Ishikawa (cell line): ENCODE results near the gene RAP1GAP2.

ENCODE experiments used
- CEBPB ChIP-seq: IDR thresholded peaks from 2 replicates; pipeline ENCODE4 v1.6.1; 2012
- CREB1 ChIP-seq: IDR thresholded peaks from 2 replicates; pipeline ENCODE4 v1.6.1; 2012; ENCODE audit warnings: low read depth
- EGR1 ChIP-seq: IDR thresholded peaks from 2 replicates; pipeline ENCODE4 v1.6.1; 2012
- EP300 ChIP-seq: IDR thresholded peaks from 2 replicates; pipeline ENCODE4 v1.6.1; 2012; ENCODE audit warnings: borderline replicate concordance
- FOXM1 ChIP-seq: IDR thresholded peaks from 2 replicates; pipeline ENCODE4 v1.6.1; 2012; ENCODE audit warnings: low read depth, borderline replicate concordance
- NFIC ChIP-seq: IDR thresholded peaks from 2 replicates; pipeline ENCODE4 v1.6.1; 2012
- RAD21 ChIP-seq: IDR thresholded peaks from 2 replicates; pipeline ENCODE4 v1.6.1; 2012; ENCODE audit warnings: low read depth
- TAF1 ChIP-seq: IDR thresholded peaks from 2 replicates; pipeline ENCODE4 v1.6.1; 2012; ENCODE audit warnings: low read depth, mild to moderate bottlenecking
- TCF12 ChIP-seq: IDR thresholded peaks from 2 replicates; pipeline ENCODE4 v1.6.1; 2012; ENCODE audit warnings: low read depth
- TEAD4 ChIP-seq: IDR thresholded peaks from 2 replicates; pipeline ENCODE4 v1.6.1; 2012
- YY1 ChIP-seq: IDR thresholded peaks from 2 replicates; pipeline ENCODE4 v1.6.1; 2012; ENCODE audit warnings: low read depth
- ZBTB7A ChIP-seq: IDR thresholded peaks from 2 replicates; pipeline ENCODE4 v1.6.1; 2012; ENCODE audit warnings: low read depth
- TF ChIP-seq, protein P1 (sequence below): IDR thresholded peaks from 2 replicates; pipeline ENCODE4 v1.6.1; 2012
- TF ChIP-seq, protein P2 (sequence below): IDR thresholded peaks from 2 replicates; pipeline ENCODE4 v1.6.1; 2012; ENCODE audit warnings: low read depth, mild to moderate bottlenecking
- TF ChIP-seq, protein P3 (sequence below): IDR thresholded peaks from 2 replicates; pipeline ENCODE4 v1.6.1; 2012

The RAP1GAP2 gene

DNA sequence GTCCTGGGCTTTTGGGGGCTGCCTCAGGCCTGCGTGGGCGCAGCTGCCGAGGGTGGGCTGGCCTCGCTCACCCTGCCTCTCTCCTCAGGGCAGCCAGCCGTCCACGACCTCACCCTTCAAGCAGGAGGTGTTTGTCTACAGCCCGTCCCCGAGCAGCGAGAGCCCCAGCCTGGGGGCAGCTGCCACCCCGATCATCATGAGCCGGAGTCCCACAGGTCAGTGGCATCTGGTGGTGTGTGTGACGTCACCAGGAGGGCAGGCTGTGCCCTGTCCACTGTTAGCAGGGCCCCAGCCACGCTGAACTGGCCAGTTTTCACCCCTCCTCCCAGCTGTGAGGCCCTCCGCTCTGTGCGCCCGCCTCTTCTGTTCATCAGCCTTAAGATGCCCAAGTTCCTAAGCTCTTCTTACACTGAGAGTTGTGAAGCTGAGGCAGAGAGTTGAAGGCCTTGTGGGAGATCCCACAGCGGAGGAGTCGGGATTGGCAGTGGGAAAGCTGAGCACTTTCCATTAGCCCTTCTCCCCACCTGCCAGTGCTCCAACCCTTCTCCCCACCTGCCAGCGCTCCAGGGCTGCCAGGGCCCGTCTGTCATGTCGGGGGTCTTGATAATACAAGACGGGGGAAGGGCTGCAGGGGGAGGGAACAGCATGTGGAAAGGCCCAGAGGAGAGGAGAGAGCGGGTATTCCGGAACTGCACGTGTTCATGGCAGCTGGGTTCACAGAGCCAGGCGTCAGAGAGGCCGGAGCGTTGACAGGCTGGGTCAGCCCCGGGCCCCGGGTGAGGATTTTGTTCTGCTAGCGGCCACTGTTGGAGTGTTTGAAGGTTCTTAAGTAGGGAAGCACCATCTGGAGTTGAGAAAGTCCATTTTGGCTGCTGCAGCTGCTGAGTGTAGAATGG lies 230.9 kb downstream of the RAP1GAP2 start:
- TF ChIP-seq TCF12 (no peak), TAF1 (no peak), ZBTB7A (no peak), EGR1 (no peak), CREB1 (no peak), EP300 (no peak), NFIC (no peak), RAD21 (no peak), FOXM1 (no peak), TEAD4 (no peak), YY1 (no peak), CEBPB (no peak)
- TF ChIP-seq, protein P1, sequence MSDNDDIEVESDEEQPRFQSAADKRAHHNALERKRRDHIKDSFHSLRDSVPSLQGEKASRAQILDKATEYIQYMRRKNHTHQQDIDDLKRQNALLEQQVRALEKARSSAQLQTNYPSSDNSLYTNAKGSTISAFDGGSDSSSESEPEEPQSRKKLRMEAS: no peak
- TF ChIP-seq, protein P2, sequence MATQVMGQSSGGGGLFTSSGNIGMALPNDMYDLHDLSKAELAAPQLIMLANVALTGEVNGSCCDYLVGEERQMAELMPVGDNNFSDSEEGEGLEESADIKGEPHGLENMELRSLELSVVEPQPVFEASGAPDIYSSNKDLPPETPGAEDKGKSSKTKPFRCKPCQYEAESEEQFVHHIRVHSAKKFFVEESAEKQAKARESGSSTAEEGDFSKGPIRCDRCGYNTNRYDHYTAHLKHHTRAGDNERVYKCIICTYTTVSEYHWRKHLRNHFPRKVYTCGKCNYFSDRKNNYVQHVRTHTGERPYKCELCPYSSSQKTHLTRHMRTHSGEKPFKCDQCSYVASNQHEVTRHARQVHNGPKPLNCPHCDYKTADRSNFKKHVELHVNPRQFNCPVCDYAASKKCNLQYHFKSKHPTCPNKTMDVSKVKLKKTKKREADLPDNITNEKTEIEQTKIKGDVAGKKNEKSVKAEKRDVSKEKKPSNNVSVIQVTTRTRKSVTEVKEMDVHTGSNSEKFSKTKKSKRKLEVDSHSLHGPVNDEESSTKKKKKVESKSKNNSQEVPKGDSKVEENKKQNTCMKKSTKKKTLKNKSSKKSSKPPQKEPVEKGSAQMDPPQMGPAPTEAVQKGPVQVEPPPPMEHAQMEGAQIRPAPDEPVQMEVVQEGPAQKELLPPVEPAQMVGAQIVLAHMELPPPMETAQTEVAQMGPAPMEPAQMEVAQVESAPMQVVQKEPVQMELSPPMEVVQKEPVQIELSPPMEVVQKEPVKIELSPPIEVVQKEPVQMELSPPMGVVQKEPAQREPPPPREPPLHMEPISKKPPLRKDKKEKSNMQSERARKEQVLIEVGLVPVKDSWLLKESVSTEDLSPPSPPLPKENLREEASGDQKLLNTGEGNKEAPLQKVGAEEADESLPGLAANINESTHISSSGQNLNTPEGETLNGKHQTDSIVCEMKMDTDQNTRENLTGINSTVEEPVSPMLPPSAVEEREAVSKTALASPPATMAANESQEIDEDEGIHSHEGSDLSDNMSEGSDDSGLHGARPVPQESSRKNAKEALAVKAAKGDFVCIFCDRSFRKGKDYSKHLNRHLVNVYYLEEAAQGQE: no peak
- TF ChIP-seq, protein P3, sequence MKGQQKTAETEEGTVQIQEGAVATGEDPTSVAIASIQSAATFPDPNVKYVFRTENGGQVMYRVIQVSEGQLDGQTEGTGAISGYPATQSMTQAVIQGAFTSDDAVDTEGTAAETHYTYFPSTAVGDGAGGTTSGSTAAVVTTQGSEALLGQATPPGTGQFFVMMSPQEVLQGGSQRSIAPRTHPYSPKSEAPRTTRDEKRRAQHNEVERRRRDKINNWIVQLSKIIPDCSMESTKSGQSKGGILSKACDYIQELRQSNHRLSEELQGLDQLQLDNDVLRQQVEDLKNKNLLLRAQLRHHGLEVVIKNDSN: no peak

DNA sequence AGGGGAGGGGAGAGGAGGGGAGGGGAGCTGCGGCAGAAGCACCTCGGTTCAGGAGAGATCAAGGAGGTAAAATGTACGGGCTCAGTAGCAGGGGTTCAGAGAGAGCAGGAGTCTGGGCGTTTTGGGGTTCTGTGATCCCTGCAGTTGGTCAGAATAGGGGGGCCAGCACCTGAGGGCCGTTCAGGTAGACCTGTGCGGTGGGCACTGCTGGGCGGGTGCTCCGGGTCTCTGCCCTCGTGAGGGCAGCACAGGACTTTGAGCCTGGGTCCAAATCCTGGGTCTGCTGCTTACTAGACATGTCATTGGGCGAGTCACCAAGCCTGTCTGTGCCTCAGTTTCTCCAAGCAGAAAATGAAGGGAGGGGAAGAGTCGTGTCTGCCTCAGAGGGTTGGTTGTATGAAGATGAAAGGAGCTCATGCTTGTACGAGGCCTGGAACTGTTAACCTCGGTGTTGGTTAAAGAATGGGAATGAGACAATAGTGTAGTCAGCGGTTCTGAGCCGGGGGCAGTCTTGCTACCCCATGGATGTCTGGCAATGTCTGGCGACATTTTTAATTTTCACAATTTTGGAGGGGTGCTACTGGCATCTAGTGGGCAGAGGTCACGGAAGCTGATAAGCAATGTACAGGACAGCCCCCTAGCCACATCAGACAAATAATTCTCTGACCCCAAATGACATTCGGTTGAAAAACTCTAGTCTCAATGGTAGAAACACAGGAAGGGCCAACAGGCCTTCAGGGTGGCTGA lies 231.7 kb downstream of the RAP1GAP2 start:
- TF ChIP-seq NFIC (no peak), TEAD4 (no peak), YY1 (no peak), FOXM1 (no peak), TAF1 (no peak), CREB1 (no peak), EP300 (no peak), CEBPB (no peak), EGR1 (no peak), ZBTB7A (no peak), RAD21 (no peak)
- TF ChIP-seq, protein P3: no peak
- TF ChIP-seq, protein P1: no peak

DNA sequence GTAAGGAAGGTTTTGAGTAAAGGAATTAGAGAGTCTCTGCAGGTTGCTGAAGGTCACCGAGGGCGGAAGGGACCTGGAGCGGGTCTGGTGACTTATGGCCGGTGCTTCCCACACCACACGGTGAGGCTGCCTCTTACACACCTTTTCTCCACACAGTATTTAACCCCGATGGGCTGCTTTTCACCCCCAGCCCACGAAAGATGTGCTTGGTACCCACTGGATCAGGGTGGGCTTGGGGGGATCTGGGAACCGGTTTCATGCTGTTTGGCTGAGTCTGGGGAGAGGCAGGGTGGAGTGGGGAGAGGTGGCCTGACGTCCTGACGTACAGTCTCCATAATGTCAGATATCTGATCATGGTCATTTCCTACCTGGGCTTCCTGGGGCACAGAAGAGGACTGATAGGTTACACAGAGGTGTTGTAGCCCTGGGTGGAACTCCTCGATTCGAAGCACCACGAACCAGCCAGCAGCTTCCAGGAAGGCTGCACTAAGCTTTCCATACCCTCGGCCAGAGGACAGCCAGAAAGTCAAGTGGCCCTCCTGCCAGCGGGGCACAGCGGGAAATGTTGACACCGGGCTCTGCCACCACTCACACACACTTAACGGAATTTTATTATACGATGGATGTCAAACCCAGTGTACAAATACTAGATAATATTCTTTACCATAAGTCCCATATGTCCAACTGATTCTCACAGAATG lies 233.1 kb downstream of the RAP1GAP2 start:
- TF ChIP-seq ZBTB7A: no peak
- TF ChIP-seq, protein P1: no peak
- TF ChIP-seq TEAD4: no peak
- no peak for TF ChIP-seq CEBPB
- no peak for TF ChIP-seq TCF12

DNA sequence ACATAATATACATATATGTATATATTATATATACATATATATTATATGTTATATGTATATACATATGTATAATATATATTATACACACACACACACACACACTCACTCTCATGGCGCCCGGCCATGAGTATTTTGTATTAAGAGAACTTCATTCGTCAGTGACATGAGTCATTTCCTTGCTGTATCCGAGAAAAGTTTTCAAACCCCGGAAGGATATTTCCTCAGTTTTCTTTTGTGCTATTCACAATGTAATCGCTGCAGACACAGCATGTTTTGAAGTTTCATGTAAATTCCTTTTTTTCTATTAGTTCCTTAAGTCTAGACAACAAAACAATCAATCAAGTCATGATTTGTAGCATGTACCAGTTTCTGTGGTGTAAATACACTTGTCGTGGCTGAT lies 233.9 kb downstream of the RAP1GAP2 start:
- TF ChIP-seq TAF1 (no peak), TEAD4 (no peak), FOXM1 (no peak), CEBPB (no peak), EP300 (no peak), TCF12 (no peak), YY1 (no peak), RAD21 (no peak), NFIC (no peak), CREB1 (no peak)

DNA sequence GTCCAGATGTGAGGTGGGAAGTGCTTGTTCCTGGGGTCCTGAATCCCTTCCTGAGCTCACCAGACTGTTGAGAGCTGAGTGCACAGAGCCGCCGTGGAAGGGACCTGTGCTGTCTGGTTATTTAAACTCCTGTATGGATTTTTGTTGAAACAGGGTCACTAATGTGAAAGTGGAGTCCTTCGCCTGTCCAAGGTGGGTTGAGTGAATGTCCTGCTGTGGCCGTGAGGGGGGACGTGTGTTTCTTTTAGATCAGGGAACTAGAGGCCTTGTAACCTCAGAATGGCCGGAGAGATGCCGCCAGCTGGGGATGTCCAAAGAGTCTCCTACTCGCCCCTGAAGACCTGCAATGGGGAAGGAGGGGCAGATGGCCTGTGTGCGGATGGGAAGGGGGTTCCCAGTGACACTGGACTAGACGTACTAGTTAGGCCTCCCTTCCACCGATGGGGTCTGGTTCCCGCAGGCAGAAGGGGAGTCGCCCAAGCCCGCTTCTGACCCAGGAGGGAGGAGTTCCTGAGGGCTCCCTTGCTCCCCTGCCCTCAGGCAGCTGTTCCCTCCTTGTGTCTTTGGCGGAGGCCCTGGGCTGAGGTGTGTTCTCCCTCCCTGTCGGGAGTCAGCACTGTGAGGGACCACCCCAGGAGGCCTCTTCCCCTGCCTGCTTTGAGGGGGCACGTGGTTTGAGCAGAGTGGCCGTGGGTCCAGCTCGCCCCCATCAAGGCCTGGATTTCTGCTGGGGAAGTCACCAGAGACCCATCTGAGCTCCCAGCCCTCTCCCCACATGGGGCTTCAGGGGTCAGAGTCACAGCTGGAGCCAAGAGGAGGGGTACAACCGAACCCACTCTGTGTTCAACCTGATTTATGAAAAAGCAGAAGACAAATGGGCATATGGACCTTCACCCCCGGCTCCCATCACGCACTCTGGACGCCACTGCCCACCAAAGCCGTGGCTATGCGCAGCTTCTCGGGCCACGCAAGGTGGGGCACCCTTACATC lies 236.3 kb downstream of the RAP1GAP2 start:
- no peak for TF ChIP-seq ZBTB7A
- no peak for TF ChIP-seq YY1
- TF ChIP-seq, protein P3: no peak
- TF ChIP-seq, protein P2: no peak
- TF ChIP-seq EP300: no peak
- no peak for TF ChIP-seq NFIC
- no peak for TF ChIP-seq FOXM1
- no peak for TF ChIP-seq CEBPB
- no peak for TF ChIP-seq TAF1
- TF ChIP-seq TEAD4: no peak
- TF ChIP-seq TCF12: no peak
- no peak for TF ChIP-seq CREB1
- TF ChIP-seq EGR1: no peak
